ENCODE data around the gene ELMOD1. TPM values are rescaled to one million over a fixed set of nuclear protein-coding genes. Genes with fewer than 3 reads are reported as not detected.
A peak's percentile ranks its signal among the peaks of the same experiment; 100 is the strongest.
"Not testable (repeated sequence)": the region's sequence is repeated elsewhere in the genome, so short reads cannot be mapped to it uniquely, and the experiment has no call there.

The ELMOD1 gene
- total RNA-seq, 4 donors from 2014 or later, result 0.16 to 0.27 TPM; not detected in 2

GRCh38 chr11:107576497-107577345, 14.2 kb upstream of the ELMOD1 start:
- intact Hi-C loops (cut with DNase I; ENCODE audit: low total_unique reads) (loop anchor here (5.0 kb wide), 1 partner anchor 116 kb away; no protein-coding TSS in a partner anchor), in situ Hi-C loops (cut with MboI; ENCODE audit: low pct_ligation_motif_present in 1 of 4, low pct_unique_long_range_greater_than_20kb in 1 of 4, low sequenced_read_pairs in 3 of 4) (loop anchor here in 3 of 4 donors (5.0 to 25.0 kb wide), 2 partner anchors 111 to 116 kb away; no protein-coding TSS in a partner anchor)
- H3K4me3 ChIP-seq, H3K27ac ChIP-seq, H3K9me3 ChIP-seq, H3K4me1 ChIP-seq, H3K27me3 ChIP-seq, H3K36me3 ChIP-seq: not testable (repeated sequence)
- TF ChIP-seq, protein P1, sequence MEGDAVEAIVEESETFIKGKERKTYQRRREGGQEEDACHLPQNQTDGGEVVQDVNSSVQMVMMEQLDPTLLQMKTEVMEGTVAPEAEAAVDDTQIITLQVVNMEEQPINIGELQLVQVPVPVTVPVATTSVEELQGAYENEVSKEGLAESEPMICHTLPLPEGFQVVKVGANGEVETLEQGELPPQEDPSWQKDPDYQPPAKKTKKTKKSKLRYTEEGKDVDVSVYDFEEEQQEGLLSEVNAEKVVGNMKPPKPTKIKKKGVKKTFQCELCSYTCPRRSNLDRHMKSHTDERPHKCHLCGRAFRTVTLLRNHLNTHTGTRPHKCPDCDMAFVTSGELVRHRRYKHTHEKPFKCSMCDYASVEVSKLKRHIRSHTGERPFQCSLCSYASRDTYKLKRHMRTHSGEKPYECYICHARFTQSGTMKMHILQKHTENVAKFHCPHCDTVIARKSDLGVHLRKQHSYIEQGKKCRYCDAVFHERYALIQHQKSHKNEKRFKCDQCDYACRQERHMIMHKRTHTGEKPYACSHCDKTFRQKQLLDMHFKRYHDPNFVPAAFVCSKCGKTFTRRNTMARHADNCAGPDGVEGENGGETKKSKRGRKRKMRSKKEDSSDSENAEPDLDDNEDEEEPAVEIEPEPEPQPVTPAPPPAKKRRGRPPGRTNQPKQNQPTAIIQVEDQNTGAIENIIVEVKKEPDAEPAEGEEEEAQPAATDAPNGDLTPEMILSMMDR (IDR thresholded peaks at IDR 0.05), result peak; percentile 48 to 67 (median 57)
- WGBS, 2 donors (ENCODE audit: low coverage in 1 of 2), result 0 to 30% methylated on average over 1 to 2 of the region's 2 CpGs
- DNase-seq, result peak; percentile 32

DNA sequence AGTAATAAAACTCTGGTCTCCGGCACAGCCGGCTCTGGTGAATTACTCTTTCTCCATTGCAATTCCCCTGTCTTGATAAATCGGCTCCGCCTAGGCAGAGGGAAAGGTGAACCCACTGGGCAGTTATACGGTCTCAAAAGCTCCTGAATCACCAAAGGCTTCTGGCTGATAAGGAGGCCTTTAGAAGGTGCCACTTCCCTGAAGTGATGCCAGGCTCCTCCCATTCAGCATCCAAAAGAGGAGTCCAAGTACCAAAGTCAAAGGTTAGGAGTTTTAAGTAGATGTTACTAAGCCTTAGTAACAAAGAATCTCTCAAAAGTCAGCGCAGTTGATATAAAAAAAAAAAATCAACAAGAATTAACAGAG, 13.6 kb upstream of the ELMOD1 start:
- TF ChIP-seq EP300 (IDR thresholded peaks at IDR 0.05; ENCODE audit: low read depth) (no peak), POLR2AphosphoS5 (IDR thresholded peaks at IDR 0.05) (no peak), POLR2A (IDR thresholded peaks at IDR 0.05) (no peak)
- TF ChIP-seq, protein P1 (IDR thresholded peaks at IDR 0.05), result no peak
- intact Hi-C loops (cut with DNase I; ENCODE audit: low total_unique reads), result loop anchor here (5.0 kb wide), 1 partner anchor 115 kb away; no protein-coding TSS in a partner anchor
- WGBS, 2 donors (ENCODE audit: low coverage in 1 of 2), result 47 to 51% methylated on average over 6 of the region's 6 CpGs
- Histone ChIP-seq H3K4me3 (no peak overlapping the region), H3K36me3 (no peaks in the 10 kb centered on the region), H3K4me1 (no peaks in the 10 kb centered on the region), H3K9me3 (no peaks in the 10 kb centered on the region), H3K27me3 (no peaks in the 10 kb centered on the region), H3K27ac (no peak overlapping the region)
- in situ Hi-C loops (cut with MboI; ENCODE audit: low pct_ligation_motif_present in 1 of 4, low pct_unique_long_range_greater_than_20kb in 1 of 4, low sequenced_read_pairs in 3 of 4), result loop anchor here in 3 of 4 donors (5.0 to 25.0 kb wide), 2 partner anchors 110 to 115 kb away; no protein-coding TSS in a partner anchor
- no peak for DNase-seq

GRCh38 chr11:107579169-107579568, 11.8 kb upstream of the ELMOD1 start:
- 95 to 100% methylated on average over 2 of the region's 2 CpGs for WGBS, 2 donors (ENCODE audit: low coverage in 1 of 2)
- not testable (repeated sequence) for H3K4me3 ChIP-seq, H3K27ac ChIP-seq, H3K36me3 ChIP-seq, H3K4me1 ChIP-seq, H3K27me3 ChIP-seq, DNase-seq, H3K9me3 ChIP-seq
- in situ Hi-C loops (cut with MboI; ENCODE audit: low pct_ligation_motif_present in 1 of 4, low pct_unique_long_range_greater_than_20kb in 1 of 4, low sequenced_read_pairs in 3 of 4), result loop anchor here in 3 of 4 donors (5.0 to 25.0 kb wide), 2 partner anchors 108 to 113 kb away; no protein-coding TSS in a partner anchor
- intact Hi-C loops (cut with DNase I; ENCODE audit: low total_unique reads), result loop anchor here (5.0 kb wide), 1 partner anchor 113 kb away; no protein-coding TSS in a partner anchor

DNA sequence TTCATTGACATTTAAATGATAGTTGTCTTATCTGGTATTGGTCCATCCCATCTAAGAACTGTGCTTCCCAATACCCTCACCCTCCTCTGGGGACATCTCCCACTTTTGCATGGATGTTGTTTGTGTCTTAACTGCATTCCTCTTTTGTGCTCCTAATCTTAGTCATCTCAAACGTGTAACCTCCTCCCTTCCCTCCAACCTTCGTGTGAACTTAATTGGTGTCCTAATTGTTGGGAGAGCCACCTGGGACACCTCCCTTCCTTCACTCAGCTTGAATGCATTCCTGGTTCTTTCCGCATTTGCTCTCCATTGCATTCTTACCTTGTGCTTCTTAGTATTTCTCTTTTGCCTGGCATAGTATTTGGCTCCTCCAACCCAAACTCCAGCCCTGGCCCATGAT, 9.8 kb upstream of the ELMOD1 start:
- H3K4me1 ChIP-seq, result no peaks in the 10 kb centered on the region
- WGBS, 2 donors (ENCODE audit: low coverage in 1 of 2), result 48 to 51% methylated on average over 2 to 3 of the region's 3 CpGs
- H3K9me3 ChIP-seq, result no peaks in the 10 kb centered on the region
- DNase-seq, result no peak
- no peaks in the 10 kb centered on the region for H3K36me3 ChIP-seq
- no peak overlapping the region for H3K4me3 ChIP-seq
- intact Hi-C loops (cut with DNase I; ENCODE audit: low total_unique reads), result no loop called here
- no peak overlapping the region for H3K27ac ChIP-seq
- peaks cover 12% of the 10 kb centered on the region for H3K27me3 ChIP-seq
- in situ Hi-C loops (cut with MboI; ENCODE audit: low pct_ligation_motif_present in 1 of 4, low pct_unique_long_range_greater_than_20kb in 1 of 4, low sequenced_read_pairs in 3 of 4), result loop anchor here in 2 of 4 donors (25.0 kb wide), 1 partner anchor 106 kb away; no protein-coding TSS in a partner anchor
- TF ChIP-seq, protein P1 (IDR thresholded peaks at IDR 0.05), result no peak
- TF ChIP-seq POLR2AphosphoS5 (IDR thresholded peaks at IDR 0.05), result no peak
